ENCODE results near the gene MVB12B. TPM values are rescaled to one million over a fixed set of nuclear protein-coding genes. Genes with fewer than 3 reads are reported as not detected.

MVB12B gene
- total and polyA plus RNA-seq, 2 of the 4 experiments (the other 2 are of a cell fraction) = 2.0 to 4.0 TPM

- no TSS peak for BruUV-seq (replicated peaks)
- intact Hi-C loops (cut with micrococcal nuclease) (no loop called here), in situ Hi-C loops (cut with MboI; ENCODE audit: low sequenced_read_pairs) (no loop called here), dilution Hi-C loops (cut with HindIII; ENCODE audit: low sequenced_read_pairs, unreplicated experiment) (no loop called here)
- 0 out of 2 replicates have a peak overlapping the region, but pooled peaks have one; percentile 21 for H3K14ac ChIP-seq (replicated peaks; ENCODE audit: low read depth, low read length)
- no peak overlapping the region for H4K8ac ChIP-seq (ENCODE audit: low read depth in 2 of 2, low read length in 2 of 2)
- no peak overlapping the region for H3K27ac ChIP-seq (ENCODE audit: insufficient read depth, low read length)
- H4K5ac ChIP-seq (ENCODE audit: low read depth, low read length) = no peak overlapping the region
- H2AK9ac ChIP-seq (replicated peaks; ENCODE audit: low read depth, low read length, poor library complexity) = no peak overlapping the region
- no peaks in the 10 kb centered on the region for H3K36me3 ChIP-seq (ENCODE audit: control insufficient read depth, insufficient read depth, low read length)
- ATAC-seq (ENCODE audit: low read depth) (no peak), DNase-seq (no peak)
- WGBS, 2 experiments (ENCODE audit: extremely low coverage in 2 of 2, insufficient read length in 1 of 2) = no CpG with 5 or more reads among the region's 11 CpGs
- no peak overlapping the region for H2BK15ac ChIP-seq (ENCODE audit: low read depth, low read length)
- H3K9me1 ChIP-seq (ENCODE audit: insufficient read depth, low read length) = peaks cover 3% of the 10 kb centered on the region; the same call in 1 of the 2 replicates
- no peak overlapping the region for H3K56ac ChIP-seq (ENCODE audit: extremely low read depth, insufficient read depth, low read length)
- no peak overlapping the region for H3K4me3 ChIP-seq (ENCODE audit: insufficient read depth, low read depth, low read length)
- no peak overlapping the region for H2BK120ac ChIP-seq (ENCODE audit: low read depth, low read length)
- H3K9ac ChIP-seq (ENCODE audit: low read depth, low read length) = no peak overlapping the region
- POLR2A ChIA-PET (ENCODE audit: unreplicated experiment) = no interaction called here
- H4K91ac ChIP-seq (ENCODE audit: insufficient read depth, low read depth, low read length) = no peak overlapping the region
- no peaks in the 10 kb centered on the region for H3K79me1 ChIP-seq (ENCODE audit: low read depth in 1 of 2, low read length in 2 of 2)
- no peak overlapping the region for H2BK5ac ChIP-seq (ENCODE audit: low read depth, low read length, poor library complexity, severe bottlenecking)
- no peak overlapping the region for H2BK20ac ChIP-seq (ENCODE audit: low read depth, low read length)
- no peaks in the 10 kb centered on the region for H3K9me3 ChIP-seq (ENCODE audit: control insufficient read depth, insufficient read depth, low read length)
- no peak overlapping the region for H3K23ac ChIP-seq (ENCODE audit: low read depth, low read length)
- H4K20me1 ChIP-seq (ENCODE audit: insufficient read depth, low read length) = no peaks in the 10 kb centered on the region
- CTCF ChIA-PET = interaction anchor here (0.6 to 1.7 kb wide), 3 partner anchors 8 to 404 kb away, joined by 4 to 7 read pairs (median 5); no protein-coding TSS in a partner anchor
- no peak overlapping the region for H3K4ac ChIP-seq (ENCODE audit: low read depth, low read length)
- no peaks in the 10 kb centered on the region for H3K27me3 ChIP-seq (ENCODE audit: control insufficient read depth, insufficient read depth, low read length)
- TF ChIP-seq CEBPB (IDR thresholded peaks at IDR 0.05; ENCODE audit: low read depth, low read length) (no peak), MXI1 (IDR thresholded peaks at IDR 0.05; ENCODE audit: borderline replicate concordance, low read depth, low read length) (no peak), MAZ (IDR thresholded peaks at IDR 0.05; ENCODE audit: borderline replicate concordance, low read depth, low read length) (no peak), MAFK (IDR thresholded peaks at IDR 0.05; ENCODE audit: low read depth, low read length) (peak; percentile 28; the same call in 1 of the 2 replicates), SMC3 (IDR thresholded peaks at IDR 0.05; ENCODE audit: low read depth, low read length) (no peak), ELK1 (IDR thresholded peaks at IDR 0.05; ENCODE audit: borderline replicate concordance, low read depth, low read length) (no peak), RAD21 (IDR thresholded peaks at IDR 0.05; ENCODE audit: low read length) (no peak), NFE2L2 (IDR thresholded peaks at IDR 0.05; ENCODE audit: low read depth, low read length) (peak; percentile 89), FOS (IDR thresholded peaks at IDR 0.05; ENCODE audit: low read depth, low read length) (no peak), RCOR1 (IDR thresholded peaks at IDR 0.05; ENCODE audit: insufficient replicate concordance, low read length) (no peak), CTCF (conservative IDR thresholded peaks at IDR 0.05; ENCODE audit: low read depth, low read length) (no peak)
- TF ChIP-seq, protein P1, sequence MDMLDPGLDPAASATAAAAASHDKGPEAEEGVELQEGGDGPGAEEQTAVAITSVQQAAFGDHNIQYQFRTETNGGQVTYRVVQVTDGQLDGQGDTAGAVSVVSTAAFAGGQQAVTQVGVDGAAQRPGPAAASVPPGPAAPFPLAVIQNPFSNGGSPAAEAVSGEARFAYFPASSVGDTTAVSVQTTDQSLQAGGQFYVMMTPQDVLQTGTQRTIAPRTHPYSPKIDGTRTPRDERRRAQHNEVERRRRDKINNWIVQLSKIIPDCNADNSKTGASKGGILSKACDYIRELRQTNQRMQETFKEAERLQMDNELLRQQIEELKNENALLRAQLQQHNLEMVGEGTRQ (IDR thresholded peaks at IDR 0.05; ENCODE audit: low read depth, low read length) = no peak
- H3K4me1 ChIP-seq (ENCODE audit: control insufficient read depth, insufficient read depth, low read length) = peaks cover 5% of the 10 kb centered on the region; the same call in 1 of the 2 replicates
- no peak overlapping the region for H2AK5ac ChIP-seq (ENCODE audit: low read depth, low read length)
- no peak overlapping the region for H2AFZ ChIP-seq (replicated peaks; ENCODE audit: low read length, poor library complexity)
- no peak overlapping the region for H3K18ac ChIP-seq (ENCODE audit: low read depth, low read length)
- no peak overlapping the region for H3K4me2 ChIP-seq (ENCODE audit: low read depth, low read length)
These were observed 138.2 kb downstream of the MVB12B start for GRCh38 chr9:126464694-126465441.
